Stimulated activated CD4-positive, alpha-beta T cell treated with anti-CD3 and anti-CD28 coated beads, Interleukin-15, amount 100 ng/mL, for 48 hours (primary cell): ENCODE measurements around the gene IQCM.

ENCODE experiments used
- DNase-seq, 2 donors: peaks; one replicate each; pipeline ENCODE4 v3.0.0-alpha.2; 2020; ENCODE audit warnings: low read depth in 2 of 2

IQCM gene

GRCh38 chr4:149711593-149712365, 103.9 kb downstream of the IQCM start:
- DNase-seq, result no peak

- no peak for DNase-seq
Observed at GRCh38 chr4:149709640-149710039, 106.0 kb downstream of the IQCM start.

GRCh38 chr4:149708513-149709130, 107.0 kb downstream of the IQCM start:
- no peak for DNase-seq

GRCh38 chr4:149707862-149708261, 107.8 kb downstream of the IQCM start:
- no peak for DNase-seq

GRCh38 chr4:149706942-149707341, 108.7 kb downstream of the IQCM start:
- DNase-seq, result no peak

GRCh38 chr4:149702414-149703293, 113.0 kb downstream of the IQCM start:
- DNase-seq, result no peak

GRCh38 chr4:149701435-149702156, 114.0 kb downstream of the IQCM start:
- DNase-seq, result no peak

- no peak for DNase-seq
Observed at GRCh38 chr4:149700272-149700671, 115.4 kb downstream of the IQCM start.

- DNase-seq, result no peak
Observed at GRCh38 chr4:149699642-149700041, 116.0 kb downstream of the IQCM start.

- no peak for DNase-seq
Observed at GRCh38 chr4:149690726-149691125, 124.9 kb downstream of the IQCM start.

- DNase-seq, result no peak
Observed at GRCh38 chr4:149684516-149684915, 131.1 kb downstream of the IQCM start.

GRCh38 chr4:149676076-149676475, 139.6 kb downstream of the IQCM start:
- DNase-seq, result no peak

- no peak for DNase-seq
Observed at GRCh38 chr4:149645790-149646189, 169.9 kb downstream of the IQCM start.

GRCh38 chr4:149638073-149638472, 177.6 kb downstream of the IQCM start:
- no peak for DNase-seq

- DNase-seq, result no peak
Observed at GRCh38 chr4:149634368-149634767, 181.3 kb downstream of the IQCM start.

- DNase-seq, result no peak
Observed at GRCh38 chr4:149631629-149632028, 184.0 kb downstream of the IQCM start.

GRCh38 chr4:149630064-149630463, 185.6 kb downstream of the IQCM start:
- DNase-seq, result no peak

- DNase-seq, result no peak
Observed at GRCh38 chr4:149605601-149606378, 209.9 kb downstream of the IQCM start.

GRCh38 chr4:149604827-149605226, 210.8 kb downstream of the IQCM start:
- no peak for DNase-seq

- no peak for DNase-seq
Observed at GRCh38 chr4:149595500-149595899, 220.1 kb downstream of the IQCM start.

GRCh38 chr4:149589826-149590225, 225.8 kb downstream of the IQCM start:
- no peak for DNase-seq
